ENCODE data around the gene TIMM21. TPM values are rescaled to one million over a fixed set of nuclear protein-coding genes. Genes with fewer than 3 reads are reported as not detected.

The TIMM21 gene
- total RNA-seq, 2 experiments from 2014 or later: 25.2 to 30.8 TPM

DNA sequence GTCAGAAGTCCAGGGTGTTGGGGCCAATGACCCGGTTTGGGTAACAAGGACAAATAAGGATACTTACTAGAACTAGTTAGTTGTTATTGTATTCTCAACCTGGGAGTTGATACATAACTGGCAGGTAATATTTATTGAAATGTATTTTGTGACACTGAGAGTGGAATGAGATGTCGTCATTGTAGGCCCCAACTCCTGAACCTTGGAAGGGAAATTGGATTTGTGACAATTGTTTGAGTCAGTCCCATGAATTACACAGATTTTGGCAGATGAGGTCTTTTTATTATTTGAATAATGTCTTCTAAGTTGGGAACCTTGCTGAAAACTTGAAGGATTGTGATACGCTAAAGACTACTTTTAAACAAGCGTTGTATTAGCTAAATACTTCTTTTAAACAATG, 5.1 kb downstream of the TIMM21 start:
- H3K36me3 ChIP-seq (ENCODE audit: insufficient read depth, low read length): peaks cover 50% of the 10 kb centered on the region
- H3K4me2 ChIP-seq (ENCODE audit: low read length): no peak overlapping the region
- no peak overlapping the region for H3K27ac ChIP-seq (ENCODE audit: low read depth, low read length, poor library complexity, severe bottlenecking)
- peaks cover 55% of the 10 kb centered on the region for H3K79me2 ChIP-seq (ENCODE audit: insufficient read depth, low read depth, low read length)
- peaks cover 18% of the 10 kb centered on the region for H3K4me1 ChIP-seq (ENCODE audit: insufficient read depth, low read length, poor library complexity, severe bottlenecking)
- no peak for TF ChIP-seq EZH2phosphoT487 (IDR thresholded peaks at IDR 0.05; ENCODE audit: borderline replicate concordance, low read depth, low read length)
- TF ChIP-seq, protein P1, sequence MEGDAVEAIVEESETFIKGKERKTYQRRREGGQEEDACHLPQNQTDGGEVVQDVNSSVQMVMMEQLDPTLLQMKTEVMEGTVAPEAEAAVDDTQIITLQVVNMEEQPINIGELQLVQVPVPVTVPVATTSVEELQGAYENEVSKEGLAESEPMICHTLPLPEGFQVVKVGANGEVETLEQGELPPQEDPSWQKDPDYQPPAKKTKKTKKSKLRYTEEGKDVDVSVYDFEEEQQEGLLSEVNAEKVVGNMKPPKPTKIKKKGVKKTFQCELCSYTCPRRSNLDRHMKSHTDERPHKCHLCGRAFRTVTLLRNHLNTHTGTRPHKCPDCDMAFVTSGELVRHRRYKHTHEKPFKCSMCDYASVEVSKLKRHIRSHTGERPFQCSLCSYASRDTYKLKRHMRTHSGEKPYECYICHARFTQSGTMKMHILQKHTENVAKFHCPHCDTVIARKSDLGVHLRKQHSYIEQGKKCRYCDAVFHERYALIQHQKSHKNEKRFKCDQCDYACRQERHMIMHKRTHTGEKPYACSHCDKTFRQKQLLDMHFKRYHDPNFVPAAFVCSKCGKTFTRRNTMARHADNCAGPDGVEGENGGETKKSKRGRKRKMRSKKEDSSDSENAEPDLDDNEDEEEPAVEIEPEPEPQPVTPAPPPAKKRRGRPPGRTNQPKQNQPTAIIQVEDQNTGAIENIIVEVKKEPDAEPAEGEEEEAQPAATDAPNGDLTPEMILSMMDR (conservative IDR thresholded peaks at IDR 0.05; ENCODE audit: low read length): no peak
- DNase-seq (ENCODE audit: low spot score): no peak
- ChIA-PET CTCF (ENCODE audit: unreplicated experiment) (no interaction called here), POLR2A (interaction anchor here (0.8 kb wide), 1 partner anchor 17 kb away, joined by 3 read pairs; no protein-coding TSS in a partner anchor)
- no peak overlapping the region for H3K4me3 ChIP-seq (ENCODE audit: low read depth, low read length, poor library complexity, severe bottlenecking)
- H4K20me1 ChIP-seq (ENCODE audit: insufficient read depth, low read length): peaks cover 5% of the 10 kb centered on the region; the same call in 1 of the 2 replicates
- intact Hi-C loops (cut with micrococcal nuclease; ENCODE audit: unreplicated experiment): no loop called here
- H3K9me3 ChIP-seq (ENCODE audit: low read length): no peaks in the 10 kb centered on the region
- H3K9me2 ChIP-seq (ENCODE audit: insufficient read depth, low read length): no peaks in the 10 kb centered on the region
- no TSS peak for BruUV-seq (replicated peaks)
- no peak overlapping the region for H2AFZ ChIP-seq (ENCODE audit: low read length)

DNA sequence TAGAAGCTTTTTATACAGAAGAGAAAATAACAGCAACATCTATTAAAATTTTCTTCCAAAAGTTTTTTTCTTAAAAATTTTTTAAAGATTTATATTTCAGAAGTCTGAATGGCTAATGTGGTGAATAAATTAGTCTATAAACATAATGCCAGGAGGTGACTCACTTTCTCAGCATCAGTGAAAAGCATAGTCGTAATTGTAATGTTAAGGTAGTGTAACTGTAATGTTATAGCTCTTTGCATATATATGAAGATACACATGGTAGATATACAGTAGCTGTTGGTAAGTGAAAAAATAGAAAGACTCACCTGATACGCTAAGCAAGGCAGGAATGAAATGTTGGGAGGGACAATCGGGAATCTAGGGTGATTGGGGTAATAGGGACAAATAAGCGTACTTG, 5.5 kb downstream of the TIMM21 start:
- H3K79me2 ChIP-seq (ENCODE audit: insufficient read depth, low read depth, low read length): peaks cover 52% of the 10 kb centered on the region
- CTCF ChIA-PET (ENCODE audit: unreplicated experiment): no interaction called here
- POLR2A ChIA-PET: interaction anchor here (0.8 kb wide), 1 partner anchor 17 kb away, joined by 3 read pairs; no protein-coding TSS in a partner anchor

DNA sequence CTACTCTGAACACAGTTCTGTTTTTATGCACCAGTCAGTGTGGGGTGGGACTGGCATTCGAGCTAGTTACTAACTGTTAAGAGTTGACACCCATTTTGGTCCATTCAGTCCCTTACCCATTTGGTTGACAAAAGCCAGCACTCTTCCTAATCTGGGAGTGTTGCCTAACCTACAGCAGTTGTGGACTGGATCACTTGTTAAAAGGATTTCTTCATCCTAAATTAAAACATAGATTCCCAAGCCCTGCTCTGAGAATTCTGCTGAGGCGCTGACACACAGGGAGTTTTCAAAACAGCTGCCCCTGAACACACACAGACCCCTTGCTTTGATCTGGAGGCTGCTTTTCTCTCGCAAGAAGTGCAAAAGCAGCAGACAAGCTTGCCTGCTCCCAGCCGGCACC, 6.4 kb downstream of the TIMM21 start:
- no peak for DNase-seq (ENCODE audit: low spot score)
- ChIA-PET CTCF (ENCODE audit: unreplicated experiment) (no interaction called here), POLR2A (no interaction called here)
- intact Hi-C loops (cut with micrococcal nuclease; ENCODE audit: unreplicated experiment): no loop called here
- TF ChIP-seq, protein P1 (conservative IDR thresholded peaks at IDR 0.05; ENCODE audit: low read length): no peak
- no peak for TF ChIP-seq EZH2phosphoT487 (IDR thresholded peaks at IDR 0.05; ENCODE audit: borderline replicate concordance, low read depth, low read length)
- H2AFZ ChIP-seq (ENCODE audit: low read length): no peak overlapping the region
- no peaks in the 10 kb centered on the region for H3K9me3 ChIP-seq (ENCODE audit: low read length)
- H3K27ac ChIP-seq (ENCODE audit: low read depth, low read length, poor library complexity, severe bottlenecking): no peak overlapping the region
- H3K4me1 ChIP-seq (ENCODE audit: insufficient read depth, low read length, poor library complexity, severe bottlenecking): peaks cover 16% of the 10 kb centered on the region
- peaks cover 59% of the 10 kb centered on the region for H3K36me3 ChIP-seq (ENCODE audit: insufficient read depth, low read length)
- peaks cover 5% of the 10 kb centered on the region; the same call in 1 of the 2 replicates for H4K20me1 ChIP-seq (ENCODE audit: insufficient read depth, low read length)
- no peaks in the 10 kb centered on the region for H3K9me2 ChIP-seq (ENCODE audit: insufficient read depth, low read length)
- no peak overlapping the region for H3K4me3 ChIP-seq (ENCODE audit: low read depth, low read length, poor library complexity, severe bottlenecking)
- H3K4me2 ChIP-seq (ENCODE audit: low read length): no peak overlapping the region
- H3K79me2 ChIP-seq (ENCODE audit: insufficient read depth, low read depth, low read length): peaks cover 42% of the 10 kb centered on the region
- no TSS peak for BruUV-seq (replicated peaks)

More for the DNA sequence above, 5.5 kb downstream of the TIMM21 start:
- Histone ChIP-seq H3K4me3 (ENCODE audit: low read depth, low read length, poor library complexity, severe bottlenecking) (no peak overlapping the region), H3K27ac (ENCODE audit: low read depth, low read length, poor library complexity, severe bottlenecking) (no peak overlapping the region), H2AFZ (ENCODE audit: low read length) (no peak overlapping the region), H3K9me3 (ENCODE audit: low read length) (no peaks in the 10 kb centered on the region), H4K20me1 (ENCODE audit: insufficient read depth, low read length) (peaks cover 5% of the 10 kb centered on the region; the same call in 1 of the 2 replicates), H3K36me3 (ENCODE audit: insufficient read depth, low read length) (peaks cover 54% of the 10 kb centered on the region), H3K4me2 (ENCODE audit: low read length) (no peak overlapping the region), H3K4me1 (ENCODE audit: insufficient read depth, low read length, poor library complexity, severe bottlenecking) (peaks cover 18% of the 10 kb centered on the region), H3K9me2 (ENCODE audit: insufficient read depth, low read length) (no peaks in the 10 kb centered on the region)
- no peak for DNase-seq (ENCODE audit: low spot score)
- intact Hi-C loops (cut with micrococcal nuclease; ENCODE audit: unreplicated experiment): no loop called here
- TF ChIP-seq, protein P1 (conservative IDR thresholded peaks at IDR 0.05; ENCODE audit: low read length): no peak
- no peak for TF ChIP-seq EZH2phosphoT487 (IDR thresholded peaks at IDR 0.05; ENCODE audit: borderline replicate concordance, low read depth, low read length)
- BruUV-seq (replicated peaks): no TSS peak
